RWPE2 (cell line): ENCODE measurements around the gene ERVV-1.
"Not testable (repeated sequence)": the region's sequence is repeated elsewhere in the genome, so short reads cannot be mapped to it uniquely, and the experiment has no call there.

Experiments used
- ATAC-seq: fragments of 200-7000 bp; cut with Tn5 transposase; 3 replicates; pipeline ENCODE4 v1.9.1; 2021; ENCODE audit warnings: low read depth
- DNase-seq: peaks from one replicate; pipeline ENCODE4 v3.0.0-alpha.2; 2020; ENCODE audit warnings: low spot score
- H3K27ac ChIP-seq: fragments of 450-650 bp; 2 replicates; pipeline ENCODE4 v1.5.1; 2017; ENCODE audit warnings: mild to moderate bottlenecking; ENCODE audit not compliant: poor library complexity, severe bottlenecking
- H3K27me3 ChIP-seq: fragments of 250-450 bp; sonication (Bioruptor Pico); 2 replicates; pipeline ENCODE4 v1.5.1; 2021; ENCODE audit warnings: mild to moderate bottlenecking, moderate library complexity; ENCODE audit not compliant: insufficient read depth, poor library complexity, severe bottlenecking
- H3K36me3 ChIP-seq: fragments of 250-450 bp; sonication (Bioruptor Pico); 2 replicates; pipeline ENCODE4 v1.5.1; 2020; ENCODE audit warnings: low read depth, mild to moderate bottlenecking, moderate library complexity
- H3K4me1 ChIP-seq: fragments of 250-450 bp; sonication (Bioruptor Pico); 2 replicates; pipeline ENCODE4 v1.5.1; 2021; ENCODE audit warnings: mild to moderate bottlenecking, moderate library complexity; ENCODE audit not compliant: insufficient read depth, poor library complexity, severe bottlenecking
- H3K4me3 ChIP-seq: fragments of 250-450 bp; sonication (Bioruptor Pico); 2 replicates; pipeline ENCODE4 v1.5.1; 2021; ENCODE audit warnings: mild to moderate bottlenecking, moderate library complexity; ENCODE audit not compliant: severe bottlenecking
- H3K9me3 ChIP-seq: fragments of 250-450 bp; sonication (Bioruptor Pico); 2 replicates; pipeline ENCODE4 v1.5.1; 2021; ENCODE audit warnings: mild to moderate bottlenecking, moderate library complexity; ENCODE audit not compliant: severe bottlenecking
- CTCF ChIP-seq: fragments of 450-650 bp; IDR thresholded peaks from one replicate; pipeline ENCODE4 v1.5.1; 2017; ENCODE audit warnings: mild to moderate bottlenecking, moderate library complexity; ENCODE audit not compliant: poor library complexity, severe bottlenecking

Gene ERVV-1, protein sequence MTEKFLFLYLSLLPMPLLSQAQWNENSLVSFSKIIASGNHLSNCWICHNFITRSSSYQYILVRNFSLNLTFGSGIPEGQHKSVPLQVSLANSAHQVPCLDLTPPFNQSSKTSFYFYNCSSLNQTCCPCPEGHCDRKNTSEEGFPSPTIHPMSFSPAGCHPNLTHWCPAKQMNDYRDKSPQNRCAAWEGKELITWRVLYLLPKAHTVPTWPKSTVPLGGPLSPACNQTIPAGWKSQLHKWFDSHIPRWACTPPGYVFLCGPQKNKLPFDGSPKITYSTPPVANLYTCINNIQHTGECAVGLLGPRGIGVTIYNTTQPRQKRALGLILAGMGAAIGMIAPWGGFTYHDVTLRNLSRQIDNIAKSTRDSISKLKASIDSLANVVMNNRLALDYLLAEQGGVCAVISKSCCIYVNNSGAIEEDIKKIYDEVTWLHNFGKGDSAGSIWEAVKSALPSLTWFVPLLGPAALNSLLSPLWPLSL

DNA sequence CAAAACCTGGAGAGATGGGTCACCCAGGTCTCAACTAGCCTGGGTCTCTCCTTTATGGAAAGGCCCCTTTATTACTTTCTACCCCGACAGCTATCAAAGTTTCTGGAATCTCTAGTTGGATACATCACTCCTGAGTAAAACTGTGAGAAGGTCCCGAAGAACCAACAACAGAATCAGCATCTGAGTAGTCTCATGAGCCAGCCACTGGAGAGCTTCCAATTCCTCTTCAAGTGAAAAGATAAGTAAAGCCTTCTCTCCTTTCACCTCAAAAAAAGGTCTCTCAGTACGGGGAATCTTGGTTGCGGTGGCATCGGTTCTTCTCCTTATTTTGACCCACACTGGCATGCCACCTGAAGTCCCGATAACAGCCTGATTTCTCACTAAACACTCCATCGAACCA, at the start of gene ERVV-1:
Gene ERVV-1, plus strand, starts transcription at position 301 of the 400 bp plus-strand sequence. CDS start 170 bp downstream, outside the sequence.
- Histone ChIP-seq H3K9me3 (no peaks in the 10 kb centered on the region), H3K27ac (no peak within 1 kb of the TSS), H3K36me3 (no peaks in the 10 kb centered on the region), H3K4me3 (no peak within 1 kb of the TSS), H3K27me3 (no peaks in the 10 kb centered on the region), H3K4me1 (no peaks in the 10 kb centered on the region)
- ATAC-seq: no peak
- TF ChIP-seq CTCF: no peak
- DNase-seq: no peak

DNA sequence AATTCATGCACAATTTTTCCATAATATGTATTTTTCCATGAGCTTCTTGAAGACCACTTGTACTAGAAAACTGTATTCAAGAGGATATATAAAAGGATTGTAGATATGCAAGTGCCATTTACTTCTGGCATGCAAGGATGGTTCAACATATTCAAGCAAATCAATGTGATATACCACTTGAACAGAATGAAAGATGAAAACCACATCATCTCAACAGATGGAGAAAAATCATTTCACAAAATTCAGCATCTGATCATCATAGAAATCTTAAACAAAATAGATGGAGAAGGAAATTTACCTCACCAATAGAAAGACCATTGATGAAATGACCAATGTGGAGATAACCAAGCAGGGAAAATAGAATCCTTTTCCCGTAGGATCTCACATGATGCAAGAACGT, 45.9 kb upstream of the ERVV-1 start:
- ATAC-seq (no peak), DNase-seq (no peak)
- H3K4me3 ChIP-seq: no peak overlapping the region
- H3K9me3 ChIP-seq: no peaks in the 10 kb centered on the region
- H3K27ac ChIP-seq: no peak overlapping the region
- no peaks in the 10 kb centered on the region for H3K36me3 ChIP-seq
- H3K27me3 ChIP-seq: no peaks in the 10 kb centered on the region
- peaks cover 3% of the 10 kb centered on the region for H3K4me1 ChIP-seq
- TF ChIP-seq CTCF: no peak

- no peak for TF ChIP-seq CTCF
- no peak for ATAC-seq
- DNase-seq: no peak
- Histone ChIP-seq H3K27ac (no peak overlapping the region), H3K4me3 (no peak overlapping the region), H3K27me3 (no peaks in the 10 kb centered on the region), H3K9me3 (peaks cover 5% of the 10 kb centered on the region), H3K36me3 (peaks cover 7% of the 10 kb centered on the region), H3K4me1 (no peaks in the 10 kb centered on the region)
These were observed 32.4 kb upstream of the ERVV-1 start for GRCh38 chr19:52981329-52981728.

- ATAC-seq, H3K27me3 ChIP-seq, H3K27ac ChIP-seq, H3K36me3 ChIP-seq, H3K4me1 ChIP-seq, DNase-seq, H3K9me3 ChIP-seq, H3K4me3 ChIP-seq: not testable (repeated sequence)
These were observed 30.6 kb upstream of the ERVV-1 start for GRCh38 chr19:52983167-52983566.

- Histone ChIP-seq H3K4me3 (no peak overlapping the region), H3K27ac (no peak overlapping the region), H3K27me3 (no peaks in the 10 kb centered on the region), H3K9me3 (peaks cover 5% of the 10 kb centered on the region), H3K4me1 (peaks cover 9% of the 10 kb centered on the region), H3K36me3 (peaks cover 7% of the 10 kb centered on the region)
- TF ChIP-seq CTCF: no peak
- ATAC-seq (no peak), DNase-seq (no peak)
These were observed 26.5 kb upstream of the ERVV-1 start for GRCh38 chr19:52987221-52987620.
